Measurements from ENCODE around the gene GNB4.

DNA sequence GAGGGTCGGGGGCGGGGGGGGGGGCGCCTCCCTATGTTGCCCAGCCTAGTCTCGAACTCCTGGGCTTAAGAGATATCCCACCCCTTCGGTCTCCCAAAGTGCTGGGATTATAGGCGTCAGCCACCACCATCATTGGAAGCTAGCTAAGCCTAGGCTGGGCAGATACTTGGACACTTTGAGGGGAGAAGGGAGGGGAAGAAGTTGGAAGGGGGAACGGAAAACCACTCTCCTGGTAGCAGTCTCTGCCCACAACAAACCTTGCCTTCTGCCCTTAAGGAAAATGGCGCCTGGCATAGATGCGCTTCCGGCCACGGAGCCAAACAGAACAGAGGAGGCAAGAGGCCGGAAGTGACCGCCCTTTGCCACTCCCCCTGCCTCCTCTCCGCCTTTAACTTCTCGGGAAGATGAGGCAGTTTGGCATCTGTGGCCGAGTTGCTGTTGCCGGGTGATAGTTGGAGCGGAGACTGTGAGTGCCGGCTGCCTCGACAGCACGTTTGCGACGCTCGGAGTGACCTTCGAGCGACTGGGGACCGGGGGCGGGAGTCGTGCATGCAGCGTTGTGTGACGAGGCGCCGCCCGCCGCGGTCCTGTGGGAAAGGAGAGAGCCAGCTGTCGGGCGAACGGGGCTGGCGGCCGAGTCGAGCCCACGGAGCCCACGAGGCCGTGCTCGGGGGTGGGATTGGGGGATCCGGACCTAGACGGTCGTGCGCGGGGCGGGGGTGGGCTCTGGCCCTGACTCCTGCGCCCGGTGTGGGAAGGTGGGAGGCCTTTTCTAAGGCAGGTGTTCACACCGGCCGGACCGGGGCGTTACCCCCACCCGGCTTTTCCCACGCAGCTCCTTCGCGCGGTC is 103.7 kb downstream of the GNB4 start, which contains the start of gene MFN1:
- TF ChIP-seq, protein P1, sequence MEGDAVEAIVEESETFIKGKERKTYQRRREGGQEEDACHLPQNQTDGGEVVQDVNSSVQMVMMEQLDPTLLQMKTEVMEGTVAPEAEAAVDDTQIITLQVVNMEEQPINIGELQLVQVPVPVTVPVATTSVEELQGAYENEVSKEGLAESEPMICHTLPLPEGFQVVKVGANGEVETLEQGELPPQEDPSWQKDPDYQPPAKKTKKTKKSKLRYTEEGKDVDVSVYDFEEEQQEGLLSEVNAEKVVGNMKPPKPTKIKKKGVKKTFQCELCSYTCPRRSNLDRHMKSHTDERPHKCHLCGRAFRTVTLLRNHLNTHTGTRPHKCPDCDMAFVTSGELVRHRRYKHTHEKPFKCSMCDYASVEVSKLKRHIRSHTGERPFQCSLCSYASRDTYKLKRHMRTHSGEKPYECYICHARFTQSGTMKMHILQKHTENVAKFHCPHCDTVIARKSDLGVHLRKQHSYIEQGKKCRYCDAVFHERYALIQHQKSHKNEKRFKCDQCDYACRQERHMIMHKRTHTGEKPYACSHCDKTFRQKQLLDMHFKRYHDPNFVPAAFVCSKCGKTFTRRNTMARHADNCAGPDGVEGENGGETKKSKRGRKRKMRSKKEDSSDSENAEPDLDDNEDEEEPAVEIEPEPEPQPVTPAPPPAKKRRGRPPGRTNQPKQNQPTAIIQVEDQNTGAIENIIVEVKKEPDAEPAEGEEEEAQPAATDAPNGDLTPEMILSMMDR (conservative IDR thresholded peaks at IDR 0.05; ENCODE audit: low read depth, low read length) = no peak
- no peak for TF ChIP-seq EZH2 (IDR thresholded peaks at IDR 0.05; ENCODE audit: low read length, unreplicated experiment)
- TF ChIP-seq EZH2phosphoT487 (IDR thresholded peaks at IDR 0.05; ENCODE audit: borderline replicate concordance, low read length) = no peak
